Naive thymus-derived CD4-positive, alpha-beta T cell (primary cell): ENCODE measurements around the gene HEXD. TPM values are rescaled to one million over a fixed set of nuclear protein-coding genes. Genes with fewer than 3 reads are reported as not detected.
"Not testable (repeated sequence)": the region's sequence is repeated elsewhere in the genome, so short reads cannot be mapped to it uniquely, and the experiment has no call there.

Source experiments
- ATAC-seq: fragments of 150-1000 bp; cut with Tn5 transposase; 2 replicates; pipeline ENCODE4 v1.10.0; 2021; ENCODE audit warnings: mild to moderate bottlenecking, moderate library complexity
- CTCF ChIA-PET: fragments of 350-600 bp; sonication (Branson Sonifier 250); formaldehyde crosslinking; loops from one replicate; lab custom pipeline; 2021; ENCODE audit warnings: antibody characterized with exemption; lab: Charles Lee
- POLR2A ChIA-PET: fragments of 350-600 bp; sonication (Branson Sonifier 250); formaldehyde crosslinking; loops from one replicate; lab custom pipeline; 2021; ENCODE audit warnings: antibody characterized with exemption, inconsistent platforms; lab: Charles Lee
- DNase-seq, 9 donors: peaks; one replicate each; pipeline versions ENCODE4 v3.0.0 to v3.0.0-alpha.2; 2020 to 2022; ENCODE audit warnings: mixed read lengths in 1 of 9
- H3K27ac ChIP-seq: one replicate; pipeline ENCODE4 v1.7.0; 2013; ENCODE audit warnings: mild to moderate bottlenecking, low read depth, low read length, moderate library complexity
- H3K27me3 ChIP-seq, 2 donors: one replicate each; pipeline ENCODE4 v1.7.0; 2013; ENCODE audit warnings: low read length in 2 of 2, mild to moderate bottlenecking in 2 of 2, moderate library complexity in 2 of 2; ENCODE audit not compliant: control insufficient read depth in 2 of 2, insufficient read depth in 2 of 2
- H3K36me3 ChIP-seq, 3 experiments: 1 replicate in 2 of 3; 2 replicates in 1 of 3; pipeline ENCODE4 v1.7.0; 2013; ENCODE audit warnings: low read length in 3 of 3, mild to moderate bottlenecking in 3 of 3, moderate library complexity in 1 of 3; ENCODE audit not compliant: insufficient read depth in 3 of 3, control insufficient read depth in 2 of 3
- H3K4me1 ChIP-seq, 2 donors: one replicate each; pipeline ENCODE4 v1.7.0; 2013; ENCODE audit warnings: low read length in 2 of 2, mild to moderate bottlenecking in 2 of 2, moderate library complexity in 1 of 2; ENCODE audit not compliant: control insufficient read depth in 2 of 2, insufficient read depth in 2 of 2
- H3K4me3 ChIP-seq: 2 replicates; pipeline ENCODE4 v1.7.0; 2013; ENCODE audit warnings: mild to moderate bottlenecking, low read length
- H3K9me3 ChIP-seq, 3 experiments: 1 replicate in 2 of 3; 2 replicates in 1 of 3; pipeline ENCODE4 v1.7.0; 2013; ENCODE audit warnings: low read length in 3 of 3; ENCODE audit not compliant: control insufficient read depth in 2 of 3
- H3K27ac Mint-ChIP-seq, 9 donors: one replicate each; pipeline ENCODE4 v1.8.0; 2020 to 2022; ENCODE audit warnings: mixed read lengths in 9 of 9, mild to moderate bottlenecking in 8 of 9, moderate library complexity in 5 of 9, inconsistent platforms in 2 of 9
- H3K27me3 Mint-ChIP-seq, 5 donors: one replicate each; pipeline ENCODE4 v1.8.0; 2021 to 2022; ENCODE audit warnings: mixed read lengths in 5 of 5, mild to moderate bottlenecking in 1 of 5
- H3K36me3 Mint-ChIP-seq, 5 donors: one replicate each; pipeline ENCODE4 v1.8.0; 2020 to 2022; ENCODE audit warnings: mixed read lengths in 5 of 5, mild to moderate bottlenecking in 3 of 5, inconsistent platforms in 1 of 5
- H3K4me1 Mint-ChIP-seq, 7 donors: one replicate each; pipeline ENCODE4 v1.8.0; 2020 to 2022; ENCODE audit warnings: mixed read lengths in 7 of 7, mild to moderate bottlenecking in 3 of 7, inconsistent platforms in 1 of 7
- H3K4me3 Mint-ChIP-seq, 10 donors: one replicate each; pipeline ENCODE4 v1.8.0; 2020 to 2022; ENCODE audit warnings: mild to moderate bottlenecking in 10 of 10, mixed read lengths in 10 of 10, moderate library complexity in 6 of 10, inconsistent platforms in 2 of 10
- H3K9me3 Mint-ChIP-seq, 11 donors: one replicate each; pipeline ENCODE4 v1.8.0; 2020 to 2022; ENCODE audit warnings: mixed read lengths in 11 of 11, mild to moderate bottlenecking in 4 of 11, inconsistent platforms in 1 of 11, moderate library complexity in 1 of 11
- intact Hi-C, 2 donors: fragments of 100-400 bp; cut with micrococcal nuclease; formaldehyde crosslinking; loops; one replicate each; pipeline ENCODE4 v1.15.1; 2023
- polyA plus RNA-seq, 2 donors: library from polyadenylated mRNA; unstranded; fragments of 300-500 nt; fragmentation: Illumina TruSeq; gene quantifications; one replicate each; pipeline ENCODE4 v1.2.3, GENCODE V29; 2021
- total RNA-seq, 6 experiments: library from RNA in 5 of 6; stranded (reverse) in 5 of 6; gene quantifications; 1 replicate in 5 of 6; 2 replicates in 1 of 6; pipeline ENCODE4 v1.2.3 and lab custom pipeline; 2021 to 2026

The HEXD gene
- total and polyA plus RNA-seq, 7 experiments from 2014 or later = 12.5 to 153 (median 66.8) TPM

DNA sequence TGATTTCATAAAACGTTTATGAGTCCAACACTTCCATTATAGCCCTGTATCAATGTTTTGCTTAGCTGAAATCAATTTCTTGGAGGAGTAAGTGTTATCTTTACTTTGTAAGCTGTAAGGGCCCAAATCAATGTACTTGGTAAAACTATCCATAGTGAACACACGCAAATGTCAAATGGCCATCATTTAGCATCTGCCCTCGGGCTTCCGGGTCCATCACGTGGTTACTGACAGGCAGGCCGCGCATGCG is 39.7 kb downstream of the HEXD start:
- Mint-ChIP-seq H3K4me1 (peaks cover 22 to 44% (median 30%) of the 10 kb centered on the region in 7 donors), H3K9me3 (peaks cover 0 to 2% (median 0%) of the 10 kb centered on the region in 11 donors), H3K27me3 (no peaks in the 10 kb centered on the region), H3K36me3 (peaks cover 0 to 28% (median 11%) of the 10 kb centered on the region in 5 donors), H3K4me3 (peak overlapping the region; percentile 82 to 94 (median 88)), H3K27ac (peak overlapping the region; percentile 96 to 99 (median 98))
- no peak for DNase-seq
- Histone ChIP-seq H3K27me3 (no peaks in the 10 kb centered on the region), H3K36me3 (peaks cover 7 to 16% (median 15%) of the 10 kb centered on the region in 3 experiments), H3K4me3 (peak overlapping the region; percentile 75), H3K4me1 (peaks cover 20% of the 10 kb centered on the region in 2 donors), H3K9me3 (no peaks in the 10 kb centered on the region), H3K27ac (peak overlapping the region; percentile 97)
- ATAC-seq = no peak
- ChIA-PET POLR2A (interaction anchor here (0.5 to 3.7 kb wide), 16 partner anchors 10 to 906 kb away, joined by 3 to 38 read pairs (median 4); partner anchors contain the start of genes FAAP100, FOXK2, HEXD and OGFOD3), CTCF (no interaction called here)
- intact Hi-C loops = loop anchor here (1.0 to 10.0 kb wide), 15 partner anchors 8 to 598 kb away; partner anchors contain the start of genes CYBC1 (in 2 of the 2), FOXK2 (in 2 of the 2), HEXD (in 2 of the 2) and OGFOD3 (in 2 of the 2)

- H3K9me3 Mint-ChIP-seq = peaks cover 0 to 2% (median 0%) of the 10 kb centered on the region in 11 donors
- peaks cover 20% of the 10 kb centered on the region in 2 donors for H3K4me1 ChIP-seq
- peaks cover 7 to 21% (median 15%) of the 10 kb centered on the region in 3 experiments for H3K36me3 ChIP-seq
- peak within 1 kb of the TSS; percentile 75 for H3K4me3 ChIP-seq
- H3K27ac Mint-ChIP-seq = peak within 1 kb of the TSS; percentile 96 to 99 (median 98)
- H3K27me3 ChIP-seq = no peaks in the 10 kb centered on the region
- ChIA-PET POLR2A (interaction anchor here (0.5 to 3.7 kb wide), 16 partner anchors 10 to 906 kb away, joined by 3 to 38 read pairs (median 4); partner anchors contain the start of genes FAAP100, FOXK2, HEXD and OGFOD3), CTCF (no interaction called here)
- H3K27ac ChIP-seq = peak within 1 kb of the TSS; percentile 97
- H3K36me3 Mint-ChIP-seq = peaks cover 0 to 31% (median 11%) of the 10 kb centered on the region in 5 donors
- no peaks in the 10 kb centered on the region for H3K27me3 Mint-ChIP-seq
- H3K9me3 ChIP-seq = no peaks in the 10 kb centered on the region
- peak; percentile 98 for ATAC-seq
- peak; percentile 89 to 97 (median 97) for DNase-seq
- H3K4me1 Mint-ChIP-seq = peaks cover 22 to 48% (median 30%) of the 10 kb centered on the region in 7 donors
- intact Hi-C loops = loop anchor here (1.0 to 10.0 kb wide), 15 partner anchors 8 to 598 kb away; partner anchors contain the start of genes CYBC1 (in 2 of the 2), FOXK2 (in 2 of the 2), HEXD (in 2 of the 2) and OGFOD3 (in 2 of the 2)
- peak within 1 kb of the TSS; percentile 85 to 94 (median 88) for H3K4me3 Mint-ChIP-seq
These were observed 40.2 kb downstream of the HEXD start, which contains the start of gene NARF for GRCh38 chr17:82458179-82458884. Gene NARF (plus strand): TSS chr17:82458741. CDS start chr17:82458804, 63 bp downstream.

DNA sequence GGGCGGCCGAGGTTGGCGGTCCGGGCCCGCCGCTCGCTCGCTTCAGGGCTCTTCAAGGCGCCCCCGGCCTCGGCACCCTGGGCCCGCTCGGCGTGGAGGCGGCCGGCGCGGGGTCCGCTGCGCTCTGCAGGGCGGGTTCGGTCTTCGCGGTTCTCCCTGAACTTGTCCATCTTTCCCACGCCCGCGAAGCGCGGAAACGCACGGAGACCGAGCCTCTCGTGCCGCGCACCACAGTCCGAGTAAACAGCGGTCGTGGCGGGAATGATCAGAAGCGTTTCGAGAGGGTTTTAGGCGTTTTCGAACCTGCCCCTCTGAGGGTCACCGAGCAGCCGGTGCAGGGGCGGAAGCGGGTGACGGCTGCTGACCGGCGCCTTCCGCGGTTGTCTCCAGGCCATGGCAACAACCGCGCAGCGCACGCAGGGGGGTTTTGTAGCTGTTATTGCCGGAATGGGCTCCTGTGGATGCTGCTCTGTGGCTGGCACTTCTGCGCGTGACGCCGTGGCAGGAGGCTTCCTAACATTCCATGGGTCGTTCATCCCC is 40.8 kb downstream of the HEXD start:
- CTCF ChIA-PET = no interaction called here

GRCh38 chr17:82459936-82460335 is 41.8 kb downstream of the HEXD start:
- peak overlapping the region in 1 of 9 donors; percentile 96 for H3K27ac Mint-ChIP-seq
- H3K27me3 ChIP-seq, H3K4me3 ChIP-seq, ATAC-seq, CTCF ChIA-PET, H3K9me3 Mint-ChIP-seq, DNase-seq, H3K9me3 ChIP-seq, H3K27me3 Mint-ChIP-seq, H3K27ac ChIP-seq: not testable (repeated sequence)
- H3K36me3 Mint-ChIP-seq = peaks cover 3 to 43% (median 14%) of the 10 kb centered on the region in 5 donors
- Histone ChIP-seq H3K36me3 (peaks cover 11 to 37% (median 15%) of the 10 kb centered on the region in 3 experiments), H3K4me1 (peaks cover 20% of the 10 kb centered on the region in 2 donors)
- POLR2A ChIA-PET = interaction anchor here (0.6 to 3.7 kb wide), 4 partner anchors 9 to 37 kb away, joined by 3 to 38 read pairs (median 5); partner anchors contain the start of gene CYBC1
- peak overlapping the region in 7 of 10 donors; percentile 8 to 94 (median 38) for H3K4me3 Mint-ChIP-seq
- peaks cover 27 to 63% (median 33%) of the 10 kb centered on the region in 7 donors for H3K4me1 Mint-ChIP-seq
- intact Hi-C loops = loop anchor here (2.0 to 10.0 kb wide), 5 partner anchors 91 to 592 kb away; partner anchors contain the start of genes DCXR (in 1 of the 2), PCYT2 (in 1 of the 2), RAC3 (in 1 of the 2) and TBCD (in 1 of the 2)

More for the DNA sequence above, 40.8 kb downstream of the HEXD start:
- ATAC-seq = no peak
- H3K4me3 Mint-ChIP-seq = peak overlapping the region; percentile 85 to 94 (median 88)
- H3K9me3 Mint-ChIP-seq = peaks cover 0 to 2% (median 0%) of the 10 kb centered on the region in 11 donors
- no peaks in the 10 kb centered on the region for H3K27me3 ChIP-seq
- peak overlapping the region; percentile 75 for H3K4me3 ChIP-seq
- peaks cover 7 to 27% (median 15%) of the 10 kb centered on the region in 3 experiments for H3K36me3 ChIP-seq
- H3K4me1 Mint-ChIP-seq = peaks cover 23 to 55% (median 30%) of the 10 kb centered on the region in 7 donors
- peak in 1 of 9 donors; percentile 20 for DNase-seq
- peaks cover 0 to 36% (median 11%) of the 10 kb centered on the region in 5 donors for H3K36me3 Mint-ChIP-seq
- no peaks in the 10 kb centered on the region for H3K27me3 Mint-ChIP-seq
- intact Hi-C loops = loop anchor here (1.0 to 10.0 kb wide), 15 partner anchors 9 to 599 kb away; partner anchors contain the start of genes CYBC1 (in 2 of the 2), FOXK2 (in 2 of the 2), HEXD (in 2 of the 2) and OGFOD3 (in 2 of the 2)
- H3K27ac Mint-ChIP-seq = peak overlapping the region in 8 of 9 donors; percentile 32 to 99 (median 87)
- H3K9me3 ChIP-seq = no peaks in the 10 kb centered on the region
- H3K4me1 ChIP-seq = peaks cover 20% of the 10 kb centered on the region in 2 donors
- POLR2A ChIA-PET = interaction anchor here (1.0 to 3.7 kb wide), 5 partner anchors 11 to 907 kb away, joined by 3 to 38 read pairs (median 5); partner anchors contain the start of genes FAAP100, HEXD and OGFOD3
- peak overlapping the region; percentile 97 for H3K27ac ChIP-seq

DNA sequence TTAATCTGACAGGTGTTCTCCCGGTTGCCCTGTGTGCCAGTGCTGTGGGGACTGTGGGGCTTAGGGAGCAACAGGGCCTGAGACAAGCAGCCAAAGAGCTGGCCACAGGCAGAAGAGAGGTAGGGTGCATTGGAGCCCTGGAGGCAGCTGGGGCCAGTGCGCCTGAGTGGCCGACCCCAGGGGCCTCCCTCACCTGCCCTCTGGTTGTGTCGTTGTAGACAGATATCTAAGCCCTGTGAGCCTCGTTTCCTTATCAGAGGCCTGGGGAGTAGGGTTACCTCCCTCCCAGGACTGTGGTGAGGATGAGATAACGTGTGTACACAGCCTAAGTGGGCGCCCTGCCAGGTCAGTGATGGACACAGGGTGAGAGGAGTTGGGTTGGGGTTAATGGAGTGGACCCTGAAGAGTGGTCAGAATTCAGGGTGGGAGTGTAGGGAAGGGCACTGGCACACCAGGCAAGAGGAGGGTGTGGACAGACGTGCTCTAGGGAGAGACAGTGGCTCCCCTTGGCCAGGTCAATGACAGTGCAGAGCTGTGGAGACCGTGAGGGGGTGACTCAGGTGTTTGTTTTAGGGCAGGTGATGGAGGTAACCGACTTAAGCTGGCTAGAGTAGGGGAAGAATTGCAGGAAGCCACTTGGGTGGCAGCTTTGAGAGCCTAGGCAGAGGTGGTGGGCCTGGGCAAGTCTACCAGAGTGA is 43.8 kb downstream of the HEXD start:
- Mint-ChIP-seq H3K36me3 (peaks cover 4 to 49% (median 14%) of the 10 kb centered on the region in 5 donors), H3K4me3 (peak overlapping the region in 2 of 10 donors; percentile 27 to 76), H3K27ac (peak overlapping the region in 4 of 9 donors; percentile 26 to 77 (median 58)), H3K4me1 (peaks cover 25 to 73% (median 35%) of the 10 kb centered on the region in 7 donors), H3K9me3 (peaks cover 0 to 2% (median 0%) of the 10 kb centered on the region in 11 donors), H3K27me3 (no peaks in the 10 kb centered on the region)
- ATAC-seq (no peak), DNase-seq (no peak)
- Histone ChIP-seq H3K27ac (no peak overlapping the region), H3K4me1 (peaks cover 18 to 20% of the 10 kb centered on the region in 2 donors), H3K27me3 (no peaks in the 10 kb centered on the region), H3K4me3 (no peak overlapping the region), H3K36me3 (peaks cover 11 to 58% (median 15%) of the 10 kb centered on the region in 3 experiments), H3K9me3 (no peaks in the 10 kb centered on the region)
- POLR2A ChIA-PET = interaction anchor here (0.6 to 2.5 kb wide), 4 partner anchors 12 to 345 kb away, joined by 3 to 7 read pairs (median 5); no protein-coding TSS in a partner anchor
- intact Hi-C loops = no loop called here
- CTCF ChIA-PET = no interaction called here
